ENCODE data around the gene ZNF804A.
"Not testable (repeated sequence)": the region's sequence is repeated elsewhere in the genome, so short reads cannot be mapped to it uniquely, and the experiment has no call there.

Gene ZNF804A

GRCh38 chr2:184729581-184729980 is 131.3 kb downstream of the ZNF804A start:
- DNase-seq, result no peak

GRCh38 chr2:184730288-184730687 is 132.0 kb downstream of the ZNF804A start:
- no peak for DNase-seq

DNA sequence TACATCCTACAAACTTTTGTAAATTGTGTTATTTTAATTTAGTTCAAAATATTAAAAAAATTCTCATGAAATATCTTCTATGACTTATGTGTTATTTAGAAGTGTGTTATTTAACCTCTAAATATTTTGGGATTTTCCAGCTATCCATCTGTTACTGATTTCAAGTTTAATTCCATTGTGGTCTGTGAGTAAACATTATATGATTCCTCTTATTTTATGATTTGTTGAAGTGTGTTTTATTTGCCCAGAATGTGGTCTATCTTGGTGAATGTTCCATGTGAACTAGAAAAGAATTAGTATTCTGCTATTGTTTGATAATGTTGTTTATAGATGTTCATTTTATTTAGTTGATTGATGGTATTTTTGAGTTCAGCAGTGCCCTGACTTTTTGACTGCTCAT is 136.0 kb downstream of the ZNF804A start:
- DNase-seq, result no peak

- DNase-seq, result no peak
These were observed 137.3 kb downstream of the ZNF804A start for GRCh38 chr2:184735611-184736010.

- DNase-seq, result no peak
These were observed 144.8 kb downstream of the ZNF804A start for GRCh38 chr2:184743096-184743495.

DNA sequence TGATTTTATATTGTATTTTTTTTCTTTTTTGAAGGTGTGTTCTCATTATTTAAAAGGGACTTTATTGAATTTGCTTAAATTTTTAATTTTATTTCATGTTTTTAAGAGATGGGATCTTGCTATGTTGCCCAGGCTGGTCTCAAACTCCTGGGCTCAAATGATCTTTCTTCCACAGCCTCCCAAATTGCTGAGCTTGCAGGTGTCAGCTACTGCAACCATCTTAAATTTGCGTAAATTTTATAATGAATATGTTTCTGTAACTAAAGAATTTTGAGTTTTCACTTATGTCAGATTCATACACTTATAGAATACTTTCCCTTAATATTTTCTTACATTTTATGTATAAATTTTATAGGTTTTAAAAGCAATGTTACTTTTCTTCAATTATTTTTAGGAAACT is 157.8 kb downstream of the ZNF804A start:
- no peak for DNase-seq

- no peak for DNase-seq
These were observed 158.6 kb downstream of the ZNF804A start for GRCh38 chr2:184756885-184757284.

- DNase-seq, result not testable (repeated sequence)
These were observed 161.4 kb downstream of the ZNF804A start for GRCh38 chr2:184759557-184760255.

DNA sequence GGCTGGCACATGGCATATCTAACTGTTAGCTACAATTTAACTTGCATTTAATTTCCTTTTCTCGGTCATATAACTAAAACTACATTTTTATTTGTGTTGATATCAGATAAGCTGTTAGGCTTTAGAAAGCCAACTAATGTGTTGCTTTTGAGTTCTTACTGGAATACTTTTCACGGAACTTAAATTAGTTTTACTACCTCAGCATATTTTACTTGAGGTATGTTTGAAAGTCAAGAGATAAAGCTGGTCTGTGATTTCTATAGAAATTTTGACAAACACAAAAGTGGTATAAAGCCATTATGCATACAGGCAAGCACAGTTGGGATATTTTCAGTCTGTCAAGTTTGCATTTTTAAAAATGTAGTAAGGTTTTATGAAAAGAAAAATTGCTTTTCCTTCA is 162.6 kb downstream of the ZNF804A start:
- DNase-seq, result no peak

DNA sequence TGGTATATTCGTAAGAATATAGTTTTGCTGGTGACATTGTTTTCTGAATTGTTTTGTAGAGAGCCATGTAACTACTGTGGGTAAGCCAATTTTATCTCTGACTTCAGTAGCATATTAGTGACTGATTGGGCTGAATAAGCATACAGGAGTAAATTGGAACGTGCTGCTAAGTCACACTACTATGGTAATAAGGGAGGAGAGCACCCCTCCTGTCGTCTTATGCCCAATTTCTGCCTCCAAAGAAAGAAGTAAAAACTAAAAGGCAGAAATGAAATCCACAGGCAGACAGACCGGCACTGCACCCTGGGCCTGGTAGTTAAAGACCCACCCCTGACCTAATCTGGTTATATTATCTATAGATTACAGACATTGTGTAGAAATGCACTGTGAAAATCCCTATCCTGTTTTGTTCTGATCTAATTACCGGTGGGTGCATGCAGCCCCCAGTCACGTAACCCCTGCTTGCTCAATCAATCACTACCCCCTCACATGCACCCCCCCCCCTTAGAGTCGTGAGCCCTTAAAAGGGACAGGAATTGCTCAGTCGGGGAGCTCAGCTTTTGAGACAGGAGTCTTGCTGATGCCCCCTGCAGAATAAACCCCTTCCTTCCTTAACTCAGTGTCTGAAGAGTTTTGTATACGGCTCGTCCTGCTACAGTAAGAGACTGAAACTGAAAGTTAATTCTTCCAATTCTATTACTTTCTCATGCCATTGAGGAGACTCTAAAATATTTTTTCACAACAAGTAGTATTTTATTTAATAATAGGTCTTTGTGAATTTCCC is 167.0 kb downstream of the ZNF804A start:
- no peak for DNase-seq

- no peak for DNase-seq
These were observed 168.7 kb downstream of the ZNF804A start for GRCh38 chr2:184767059-184767458.

DNA sequence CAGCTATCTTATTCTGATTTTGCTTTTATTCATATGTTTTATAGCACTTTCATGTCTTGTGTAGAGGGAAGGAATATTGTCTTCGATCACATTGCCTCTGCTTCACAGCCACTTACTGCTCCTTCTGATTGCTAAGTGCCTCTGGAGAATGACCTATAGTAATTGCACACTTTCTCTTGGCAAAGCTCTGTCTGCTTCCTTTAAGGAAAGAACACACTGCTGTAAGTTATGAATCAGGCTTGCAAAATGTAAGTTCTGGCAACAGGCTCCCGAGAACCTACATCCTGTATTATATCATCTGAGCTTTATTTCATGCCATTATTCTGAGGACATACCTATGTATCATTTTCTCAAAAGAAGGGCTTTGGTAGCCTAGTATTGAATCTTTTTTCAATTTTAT is 170.7 kb downstream of the ZNF804A start:
- no peak for DNase-seq

DNA sequence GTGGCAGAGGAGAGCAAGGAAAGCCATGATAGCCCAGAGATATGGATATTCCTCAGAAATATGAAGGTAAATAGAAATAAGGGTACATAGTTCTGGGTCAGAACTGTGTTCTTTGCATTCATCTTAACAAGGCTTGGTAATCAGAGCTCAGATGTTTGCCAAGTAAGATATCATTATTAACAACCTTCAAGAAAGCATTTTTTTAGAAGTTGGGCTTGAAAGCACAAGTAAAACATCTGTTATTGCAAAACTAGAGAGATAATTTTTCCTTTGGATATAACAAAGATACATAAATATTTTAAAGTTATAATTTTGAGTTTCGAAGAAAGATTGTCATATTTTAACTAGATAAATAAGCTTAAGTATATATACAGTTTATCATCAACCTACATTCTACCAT is 171.4 kb downstream of the ZNF804A start:
- no peak for DNase-seq

DNA sequence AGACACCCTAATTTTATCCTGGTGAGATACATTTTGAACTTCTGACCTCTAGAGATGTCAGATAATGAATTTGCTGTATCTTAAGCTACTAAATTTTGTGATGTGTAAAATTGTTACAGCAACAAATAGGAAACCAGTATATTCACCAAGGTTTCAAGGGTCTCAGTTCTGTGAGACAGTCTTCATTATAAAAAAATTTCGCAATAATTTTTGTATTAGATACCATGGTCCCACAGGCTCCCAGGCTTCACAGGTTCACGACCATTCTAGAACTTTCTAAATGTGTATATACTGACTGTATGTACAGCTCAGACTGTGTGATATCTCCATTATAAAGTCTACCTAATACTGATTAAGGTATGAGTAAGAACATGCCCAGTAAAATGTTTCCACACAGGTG is 181.4 kb downstream of the ZNF804A start:
- no peak for DNase-seq

- DNase-seq, result no peak
These were observed 182.1 kb downstream of the ZNF804A start for GRCh38 chr2:184780384-184780783.

- no peak for DNase-seq
These were observed 182.6 kb downstream of the ZNF804A start for GRCh38 chr2:184780944-184781343.

DNA sequence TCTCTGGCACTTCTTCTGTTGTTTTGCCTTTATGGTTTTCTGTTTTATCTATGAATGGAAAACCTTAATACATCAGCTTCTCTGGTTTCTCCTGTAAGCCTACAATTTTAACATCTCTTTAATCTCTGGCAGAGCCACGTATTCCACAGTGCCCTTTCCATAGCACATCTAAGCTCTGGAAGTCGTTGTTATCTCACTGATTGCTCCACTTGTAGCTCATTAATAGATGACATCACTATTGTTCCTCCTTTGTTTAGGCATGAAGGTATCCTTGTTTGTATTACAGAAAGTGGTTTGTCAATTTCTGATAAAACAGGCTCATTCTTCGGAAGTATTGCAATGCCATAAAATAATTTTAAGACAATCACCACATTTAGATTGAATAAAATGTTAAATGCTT is 185.2 kb downstream of the ZNF804A start:
- no peak for DNase-seq

DNA sequence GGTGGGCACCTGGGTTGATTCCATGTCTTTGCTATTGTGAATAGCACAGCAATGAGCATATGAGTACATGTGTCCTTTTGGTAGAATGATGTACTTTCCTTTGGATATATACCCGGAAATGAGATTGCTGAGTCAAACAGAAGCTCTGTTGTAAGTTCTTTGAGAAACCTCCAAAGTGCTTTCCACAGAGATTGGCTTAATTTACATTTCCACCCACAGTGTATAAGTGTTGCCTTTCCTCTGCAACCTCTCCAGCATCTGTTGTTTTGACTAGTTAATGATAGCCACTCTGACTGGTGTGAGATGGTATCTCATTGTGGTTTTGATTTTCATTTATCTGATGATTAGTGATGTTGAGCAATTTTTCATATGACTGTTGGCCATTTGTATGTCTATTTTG is 194.8 kb downstream of the ZNF804A start:
- DNase-seq, result no peak

- no peak for DNase-seq
These were observed 201.1 kb downstream of the ZNF804A start for GRCh38 chr2:184799379-184799778.

- DNase-seq, result no peak
These were observed 216.1 kb downstream of the ZNF804A start for GRCh38 chr2:184814421-184814820.

DNA sequence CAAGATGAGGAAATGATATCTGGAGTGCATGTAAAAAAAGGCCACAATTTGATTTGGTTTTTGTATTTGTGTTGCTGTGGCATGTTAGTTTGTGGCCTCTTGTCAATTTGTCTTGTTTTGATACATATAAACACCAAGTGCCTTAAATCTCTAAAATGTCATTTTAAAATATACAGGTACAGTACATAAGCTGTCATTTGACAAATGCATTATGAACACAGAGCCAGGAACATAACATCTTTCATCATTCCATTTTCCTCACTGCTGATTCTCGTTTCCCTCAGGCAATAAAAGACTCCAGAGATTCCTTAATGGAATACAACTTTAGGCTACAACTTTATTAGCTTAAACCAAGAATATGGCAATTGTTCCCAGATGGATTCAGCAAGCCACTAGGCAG is 217.5 kb downstream of the ZNF804A start:
- no peak for DNase-seq

DNA sequence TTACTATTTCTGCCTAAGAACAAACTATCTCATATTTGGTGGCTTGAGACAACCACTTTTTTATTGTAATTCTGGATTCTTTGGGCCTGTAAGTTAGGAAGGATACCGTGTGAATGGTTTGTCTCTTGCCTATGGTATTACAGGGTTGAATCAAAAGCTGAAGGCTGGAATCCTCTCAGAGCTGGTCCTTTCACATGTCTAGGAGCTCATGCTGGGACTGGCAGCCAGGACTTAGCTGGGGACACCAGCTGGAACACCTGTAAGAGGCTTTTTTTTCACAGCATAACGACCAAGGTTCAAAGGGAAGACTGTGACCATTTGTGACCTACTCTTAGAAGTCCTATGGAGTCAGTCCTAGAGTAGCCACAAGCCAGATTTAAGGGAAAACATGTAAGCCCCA is 226.3 kb downstream of the ZNF804A start:
- DNase-seq, result no peak

GRCh38 chr2:184830531-184830930 is 232.2 kb downstream of the ZNF804A start:
- no peak for DNase-seq

- no peak for DNase-seq
These were observed 236.5 kb downstream of the ZNF804A start for GRCh38 chr2:184834699-184835397.
